Stimulated activated CD8-positive, alpha-beta memory T cell treated with anti-CD3 and anti-CD28 coated beads, Interleukin-4, amount 100 ng/mL, for 4 hours (primary cell): Measurements from ENCODE around the gene NANOGP8.
"Not testable (repeated sequence)": the region's sequence is repeated elsewhere in the genome, so short reads cannot be mapped to it uniquely, and the experiment has no call there.

Source experiments
- DNase-seq, 2 donors: peaks; one replicate each; pipeline ENCODE4 v3.0.0-alpha.2; 2020; ENCODE audit warnings: low read depth in 2 of 2, low spot score in 1 of 2

The NANOGP8 gene, protein sequence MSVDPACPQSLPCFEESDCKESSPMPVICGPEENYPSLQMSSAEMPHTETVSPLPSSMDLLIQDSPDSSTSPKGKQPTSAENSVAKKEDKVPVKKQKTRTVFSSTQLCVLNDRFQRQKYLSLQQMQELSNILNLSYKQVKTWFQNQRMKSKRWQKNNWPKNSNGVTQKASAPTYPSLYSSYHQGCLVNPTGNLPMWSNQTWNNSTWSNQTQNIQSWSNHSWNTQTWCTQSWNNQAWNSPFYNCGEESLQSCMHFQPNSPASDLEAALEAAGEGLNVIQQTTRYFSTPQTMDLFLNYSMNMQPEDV

DNA sequence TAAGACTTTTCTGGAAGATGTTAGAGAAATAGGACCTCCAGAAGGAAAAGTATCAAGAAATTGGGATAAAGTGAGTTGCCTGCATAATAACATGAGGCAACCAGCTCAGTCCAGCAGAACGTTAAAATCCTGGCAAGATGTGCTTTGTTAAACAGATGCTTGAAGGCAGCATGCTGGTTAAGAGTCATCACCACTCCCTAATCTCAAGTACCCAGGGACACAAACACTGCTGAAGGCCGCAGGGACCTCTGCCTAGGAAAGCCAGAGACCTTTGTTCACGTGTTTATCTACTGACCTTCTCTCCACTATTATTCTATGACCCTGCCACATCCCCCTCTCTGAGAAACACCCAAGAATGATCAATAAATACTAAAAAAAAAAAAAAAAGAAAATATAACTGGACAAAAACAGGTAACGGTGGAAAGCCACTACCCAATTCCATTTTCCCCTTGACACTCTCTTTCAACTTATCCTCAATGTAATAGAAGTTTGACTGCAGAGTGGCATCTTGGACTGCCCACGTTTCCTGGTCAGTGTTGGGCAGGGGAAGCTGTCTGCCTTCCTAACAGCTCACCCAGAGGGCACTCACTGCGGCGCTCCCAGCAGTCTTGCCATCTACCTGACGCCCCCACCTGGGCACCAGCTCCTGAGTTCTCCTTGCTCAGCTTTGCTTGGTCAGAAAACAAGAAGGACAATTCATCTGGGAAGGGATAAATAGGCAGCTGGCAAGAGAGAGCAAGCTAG, at the start of gene NANOGP8:
NANOGP8 (minus strand) TSS at position 120 of the 744 bp plus-strand sequence. CDS start 185 bp downstream, outside the sequence.
- not testable (repeated sequence) for DNase-seq

DNA sequence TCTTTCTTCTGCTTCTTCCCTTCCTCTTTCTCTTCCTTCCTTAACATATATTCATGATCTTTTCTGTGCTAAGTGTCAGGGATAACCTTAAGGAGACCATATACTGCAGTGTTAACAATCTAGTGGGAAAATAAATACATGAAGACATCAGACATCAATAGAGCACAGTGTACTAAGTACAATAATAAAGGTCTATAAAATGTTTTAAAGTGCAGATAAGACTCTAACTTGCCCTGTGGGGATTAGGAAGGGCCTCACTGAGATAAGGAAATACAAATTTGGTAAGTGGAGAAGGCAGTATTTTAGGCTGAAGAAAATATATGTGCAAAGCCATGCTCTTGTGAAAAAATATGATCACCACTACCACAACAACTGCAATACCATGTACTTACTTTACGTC, 49.2 kb upstream of the NANOGP8 start:
- no peak for DNase-seq

DNA sequence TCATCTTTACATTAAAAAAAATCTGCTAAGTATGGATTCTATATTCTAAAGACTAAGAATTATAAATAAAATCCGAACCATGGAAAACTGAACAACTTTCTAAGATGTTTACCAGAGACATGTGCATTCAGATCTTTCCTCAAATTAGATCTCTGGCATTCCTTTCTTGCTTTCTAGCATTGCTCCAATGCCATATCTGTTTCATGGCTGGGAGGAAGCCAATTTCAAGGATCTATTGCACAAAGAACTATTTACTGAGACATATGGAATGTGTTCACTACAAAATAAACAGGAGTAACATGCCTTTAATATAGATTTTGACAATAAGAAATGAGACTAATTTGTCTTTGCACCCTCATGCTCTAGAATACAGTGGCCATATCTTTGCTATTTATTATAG, 45.1 kb upstream of the NANOGP8 start:
- no peak for DNase-seq

- no peak for DNase-seq
Observed at GRCh38 chr15:35129361-35129760, 44.3 kb upstream of the NANOGP8 start.

GRCh38 chr15:35127717-35128116, 42.6 kb upstream of the NANOGP8 start:
- no peak for DNase-seq

- DNase-seq: no peak
Observed at GRCh38 chr15:35126236-35126635, 41.1 kb upstream of the NANOGP8 start.

DNA sequence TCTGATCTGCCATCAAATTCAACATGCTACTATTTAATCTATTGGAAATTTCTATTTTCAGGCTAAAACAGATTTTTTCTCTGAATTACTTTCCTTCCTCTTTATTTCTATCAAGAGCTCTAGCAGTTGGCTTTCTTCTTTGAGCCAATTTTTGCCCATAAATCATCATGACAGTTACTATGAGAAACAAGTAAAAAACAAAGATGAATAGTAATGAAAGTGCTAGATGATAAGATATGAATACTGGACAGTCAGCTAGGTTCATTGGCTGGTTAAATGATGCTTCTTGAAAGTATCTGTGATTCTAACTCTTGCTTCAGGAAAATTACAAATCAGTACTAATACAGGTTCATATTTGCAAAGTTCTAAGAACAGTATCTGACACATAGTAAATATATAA, 38.6 kb upstream of the NANOGP8 start:
- no peak for DNase-seq

DNA sequence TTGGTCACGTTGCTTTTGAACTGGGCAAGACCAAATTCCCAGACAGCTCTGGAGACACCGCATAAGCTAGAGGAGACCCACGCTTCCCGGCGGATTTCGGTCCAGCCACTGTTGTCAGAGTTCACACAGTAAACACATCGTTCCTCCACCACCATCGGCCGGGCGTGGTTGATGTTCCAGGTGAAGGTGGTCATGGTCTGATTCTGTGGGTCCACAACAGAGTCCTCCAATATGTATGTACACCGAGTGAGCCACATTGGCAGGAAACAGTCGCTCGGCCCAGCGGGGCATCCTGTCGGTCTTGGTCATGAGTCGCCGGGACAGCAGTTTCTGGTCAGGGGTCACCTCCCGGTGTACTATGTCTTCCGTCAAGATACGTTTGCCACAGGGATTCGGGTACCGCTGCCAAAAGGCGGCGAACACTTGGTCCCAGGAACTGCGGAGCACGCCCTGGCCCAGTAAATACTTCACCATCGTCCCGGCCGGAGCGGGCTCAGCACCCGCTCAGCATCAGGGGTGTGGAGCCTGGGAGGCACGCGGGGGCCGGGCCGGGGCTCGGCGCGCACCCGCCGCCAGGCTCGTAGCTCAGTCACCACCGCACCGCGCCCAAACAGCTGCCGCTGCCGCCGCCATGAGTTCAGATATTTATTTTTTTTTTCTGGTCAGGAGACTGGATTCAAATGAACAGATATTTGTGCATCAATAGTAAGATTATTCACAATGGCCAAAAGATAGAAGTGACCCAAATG, 36.7 kb upstream of the NANOGP8 start:
- DNase-seq: no peak

GRCh38 chr15:35120173-35120572, 35.1 kb upstream of the NANOGP8 start:
- DNase-seq: no peak

- no peak for DNase-seq
Observed at GRCh38 chr15:35118960-35119359, 33.9 kb upstream of the NANOGP8 start.

- DNase-seq: no peak
Observed at GRCh38 chr15:35117543-35118265, 32.6 kb upstream of the NANOGP8 start.

DNA sequence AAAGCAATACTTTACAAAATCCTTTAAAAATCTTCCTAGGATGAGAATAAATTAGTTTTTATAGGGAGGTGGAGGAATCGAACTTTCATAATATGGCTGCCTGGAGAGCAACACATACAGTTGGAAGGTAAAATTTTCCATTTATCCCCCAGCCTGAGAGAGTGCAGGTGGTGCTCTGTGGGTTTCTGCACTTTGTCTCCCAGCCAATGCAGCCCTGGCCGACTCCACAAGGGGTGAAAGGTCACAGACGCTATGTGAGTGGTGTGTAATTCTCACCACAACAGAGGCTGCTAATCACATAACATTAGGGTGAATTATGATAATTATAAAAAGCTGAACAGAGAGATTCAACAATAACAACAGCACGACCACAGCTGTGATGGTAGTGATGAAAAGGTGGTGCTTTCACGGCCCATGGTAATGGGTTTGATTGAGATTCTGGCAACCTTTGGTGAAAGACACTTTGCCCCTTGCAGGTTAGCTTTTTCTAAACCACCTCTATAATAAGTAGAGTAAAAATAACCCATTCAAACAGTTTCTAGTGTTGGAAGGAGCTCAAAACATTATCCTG, 30.1 kb upstream of the NANOGP8 start:
- no peak for DNase-seq

- no peak for DNase-seq
Observed at GRCh38 chr15:35112346-35112745, 27.3 kb upstream of the NANOGP8 start.

- DNase-seq: no peak
Observed at GRCh38 chr15:35111861-35112260, 26.8 kb upstream of the NANOGP8 start.

DNA sequence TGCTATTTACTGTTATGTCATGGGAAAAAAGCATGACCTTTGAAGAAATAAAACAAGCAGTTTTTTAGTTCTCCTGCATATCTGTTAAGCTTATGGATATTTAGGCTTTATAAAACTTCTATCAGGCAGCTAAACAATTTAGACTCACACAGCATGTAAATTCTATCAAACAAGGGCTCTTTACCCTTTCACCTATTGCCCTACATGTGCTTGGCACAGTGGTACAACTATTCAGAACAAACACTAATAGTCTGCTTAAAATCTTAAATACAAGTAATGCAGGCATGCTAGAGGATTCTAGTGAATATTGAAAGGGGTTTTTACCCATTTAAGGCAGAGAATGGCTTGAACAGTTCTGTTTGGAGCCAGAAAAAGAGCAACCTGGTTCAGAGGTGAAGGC, 23.4 kb upstream of the NANOGP8 start:
- no peak for DNase-seq

DNA sequence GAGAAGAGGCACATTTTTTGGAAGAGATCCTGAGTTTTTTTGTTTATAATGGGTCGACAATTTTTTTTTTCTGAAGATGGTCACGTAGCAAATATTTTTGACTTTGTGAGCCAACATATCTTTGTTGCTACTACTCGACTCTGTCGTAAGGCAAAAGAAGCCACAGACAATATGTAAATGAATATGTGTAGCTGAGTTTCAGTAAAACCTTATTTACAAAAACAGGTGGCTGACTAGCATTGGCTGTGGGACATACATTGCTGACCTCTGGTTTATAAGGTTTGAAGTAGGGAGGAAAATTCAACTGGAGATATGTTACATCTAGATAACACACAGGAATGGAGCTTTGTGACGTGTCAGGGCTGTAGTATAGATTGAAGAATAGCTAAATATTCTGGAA, 22.5 kb upstream of the NANOGP8 start:
- DNase-seq: no peak

DNA sequence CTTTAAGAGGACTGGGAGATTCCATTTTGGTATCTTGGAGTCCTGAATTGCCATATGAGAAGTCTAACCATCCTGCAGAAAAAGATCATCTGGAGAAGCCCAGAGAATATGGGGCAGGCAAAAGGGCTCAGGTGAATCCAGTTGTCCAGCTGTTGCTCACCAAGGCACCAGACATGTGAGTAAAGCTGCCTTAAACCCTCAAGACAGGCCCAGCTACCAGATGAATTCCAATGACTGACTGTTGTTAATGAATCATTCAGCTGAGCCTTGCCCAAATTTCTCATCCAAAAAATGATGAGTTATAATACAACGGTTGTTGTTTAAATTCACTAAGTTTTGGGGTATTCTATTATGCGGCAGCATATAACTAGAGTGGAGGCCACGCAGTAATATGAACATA, 22.0 kb upstream of the NANOGP8 start:
- DNase-seq: no peak

DNA sequence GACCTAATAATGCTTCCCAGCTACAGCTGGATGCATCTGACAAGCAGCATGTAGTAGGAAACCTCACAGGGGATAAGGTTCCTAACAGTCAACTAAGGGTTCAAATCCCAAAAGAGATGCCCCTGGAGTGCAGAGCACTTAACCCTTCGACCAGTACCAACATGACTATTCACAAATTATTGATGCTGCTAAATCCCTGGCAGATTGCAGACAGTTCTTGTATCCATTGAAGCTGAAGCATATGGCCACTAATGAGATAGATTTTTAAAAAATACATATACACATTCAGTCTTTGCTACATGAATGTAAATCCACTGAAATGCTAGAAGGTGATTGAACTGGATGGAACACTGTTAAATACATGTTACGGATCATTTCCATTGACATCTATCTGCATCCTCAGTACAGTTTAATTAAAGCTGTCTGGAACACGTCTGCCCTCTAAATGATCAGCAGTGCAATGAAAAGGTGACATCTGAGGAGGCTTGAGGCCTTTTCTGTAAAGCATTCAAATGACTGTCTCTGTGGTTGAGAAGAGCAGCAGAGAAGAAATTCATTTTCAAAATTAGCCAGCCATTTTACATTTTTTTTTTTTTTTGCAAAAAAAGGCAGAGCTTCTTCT, 19.5 kb upstream of the NANOGP8 start:
- DNase-seq: no peak

GRCh38 chr15:35102186-35102585, 17.1 kb upstream of the NANOGP8 start:
- DNase-seq: no peak

GRCh38 chr15:35101335-35101734, 16.2 kb upstream of the NANOGP8 start:
- DNase-seq: no peak

DNA sequence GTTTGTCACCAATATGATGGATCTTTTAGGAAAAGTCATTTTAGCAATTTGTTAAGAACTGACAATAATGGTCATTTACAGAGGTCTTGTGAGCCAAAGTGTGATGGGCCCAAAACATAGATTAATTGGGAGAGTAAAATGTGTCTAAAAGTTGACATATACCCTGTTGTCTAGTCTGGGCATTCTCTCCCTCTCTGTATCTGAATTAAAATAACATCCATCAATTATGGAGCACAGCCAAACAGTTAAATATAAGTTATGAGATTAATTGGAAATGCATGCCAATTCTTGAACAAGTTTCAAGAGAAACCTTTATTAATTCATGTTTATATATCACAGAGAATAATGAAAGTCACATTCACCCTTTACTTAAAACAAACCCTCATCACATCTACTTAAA, 13.6 kb upstream of the NANOGP8 start:
- DNase-seq: no peak
